Type B pancreatic cell (in vitro differentiated cells): ENCODE results near the gene TMTC1. TPM values are rescaled to one million over a fixed set of nuclear protein-coding genes. Genes with fewer than 3 reads are reported as not detected.
A peak's percentile ranks its signal among the peaks of the same experiment; 100 is the strongest.
"Not testable (repeated sequence)": the region's sequence is repeated elsewhere in the genome, so short reads cannot be mapped to it uniquely, and the experiment has no call there.

Source experiments
- DNase-seq: peaks from one replicate; pipeline ENCODE4 v3.0.0; 2021; ENCODE audit warnings: mixed read lengths; ENCODE audit not compliant: unreplicated experiment; ENCODE audit errors: extremely low spot score
- H3K27ac Mint-ChIP-seq: 2 replicates; pipeline ENCODE4 v1.8.0; 2021; ENCODE audit warnings: mild to moderate bottlenecking, mixed read lengths
- H3K27me3 Mint-ChIP-seq: 2 replicates; pipeline ENCODE4 v1.8.0; 2021; ENCODE audit warnings: mixed read lengths
- H3K36me3 Mint-ChIP-seq: 2 replicates; pipeline ENCODE4 v1.8.0; 2021; ENCODE audit warnings: mixed read lengths
- H3K4me1 Mint-ChIP-seq: one replicate; pipeline ENCODE4 v1.8.0; 2021; ENCODE audit warnings: mixed read lengths; ENCODE audit not compliant: unreplicated experiment
- H3K4me3 Mint-ChIP-seq: 2 replicates; pipeline ENCODE4 v1.8.0; 2021; ENCODE audit warnings: mild to moderate bottlenecking, mixed read lengths
- H3K9me3 Mint-ChIP-seq: 2 replicates; pipeline ENCODE4 v1.8.0; 2021; ENCODE audit warnings: mixed read lengths
- CTCF ChIP-seq: fragments of 200-600 bp; sonication (generic); conservative IDR thresholded peaks from 2 replicates; pipeline ENCODE4 v1.5.0; 2021; ENCODE audit warnings: antibody characterized with exemption, mild to moderate bottlenecking
- long read RNA-seq: library from polyadenylated mRNA; unstranded; transcript quantifications from one replicate; pipeline ENCODE4 v2.0.0, GENCODE V29; 2020
- total RNA-seq: library from RNA; stranded (reverse); gene quantifications from 2 replicates; pipeline ENCODE4 v1.2.1, GENCODE V29; 2021; ENCODE audit warnings: low replicate concordance

The TMTC1 gene
- total RNA-seq = 24.0 and 48.7 TPM in 2 replicates
- long read RNA-seq, full-length matches to known transcripts = 1 of 36 reads
- long read RNA-seq, partial matches to known transcripts = 11 of 36 reads
- long read RNA-seq, other reads (novel, unspliced or antisense) = 24 of 36 reads

GRCh38 chr12:29783773-29784666, at the start of gene TMTC1:
Gene TMTC1, minus strand, starts transcription at chr12:29783942. Its CDS starts 191 bp downstream, at chr12:29783751.
- peaks cover 33% of the 10 kb centered on the region for H3K27me3 Mint-ChIP-seq
- H3K4me3 Mint-ChIP-seq = peak within 1 kb of the TSS; percentile 93
- peak within 1 kb of the TSS; percentile 96 for H3K27ac Mint-ChIP-seq
- peaks cover 3% of the 10 kb centered on the region for H3K9me3 Mint-ChIP-seq
- peaks cover 7% of the 10 kb centered on the region for H3K4me1 Mint-ChIP-seq
- no peak for TF ChIP-seq CTCF
- peak; percentile 82 for DNase-seq
- H3K36me3 Mint-ChIP-seq = peaks cover 20% of the 10 kb centered on the region

DNA sequence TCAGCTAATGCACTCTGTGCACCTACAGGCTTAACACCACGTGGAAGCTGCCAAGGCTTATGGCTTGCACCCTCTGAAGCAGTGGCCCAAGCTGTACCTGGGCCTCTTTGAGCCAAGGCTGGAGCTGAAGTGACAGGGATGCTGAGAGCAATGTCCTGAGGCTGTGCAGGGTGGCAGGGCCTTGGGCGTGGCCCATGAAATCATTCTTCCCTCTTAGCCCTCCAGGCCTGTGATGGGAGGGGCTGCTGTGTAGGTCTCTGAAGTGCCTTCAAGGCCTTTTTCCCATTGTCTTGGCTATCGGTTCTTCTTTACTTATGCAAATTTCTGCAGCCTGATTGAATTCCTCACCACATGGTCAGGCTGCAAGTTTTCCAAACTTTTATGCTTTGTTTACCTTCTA, 47.4 kb upstream of the TMTC1 start:
- peaks cover 18% of the 10 kb centered on the region for H3K36me3 Mint-ChIP-seq
- H3K4me1 Mint-ChIP-seq = no peaks in the 10 kb centered on the region
- TF ChIP-seq CTCF = no peak
- H3K4me3 Mint-ChIP-seq = no peak overlapping the region
- peaks cover 20% of the 10 kb centered on the region for H3K9me3 Mint-ChIP-seq
- H3K27me3 Mint-ChIP-seq = no peaks in the 10 kb centered on the region
- no peak overlapping the region for H3K27ac Mint-ChIP-seq
- DNase-seq = no peak

GRCh38 chr12:29830391-29830790, 46.6 kb upstream of the TMTC1 start:
- no peak for TF ChIP-seq CTCF
- peaks cover 19% of the 10 kb centered on the region for H3K9me3 Mint-ChIP-seq

GRCh38 chr12:29818916-29819623, 35.3 kb upstream of the TMTC1 start:
- no peaks in the 10 kb centered on the region for H3K36me3 Mint-ChIP-seq
- DNase-seq = no peak
- H3K4me3 Mint-ChIP-seq = no peak overlapping the region
- TF ChIP-seq CTCF = no peak
- no peak overlapping the region for H3K27ac Mint-ChIP-seq
- H3K4me1 Mint-ChIP-seq = no peaks in the 10 kb centered on the region
- H3K27me3 Mint-ChIP-seq = peaks cover 3% of the 10 kb centered on the region
- no peaks in the 10 kb centered on the region for H3K9me3 Mint-ChIP-seq

More at GRCh38 chr12:29830391-29830790, 46.6 kb upstream of the TMTC1 start:
- H3K36me3 Mint-ChIP-seq = peaks cover 17% of the 10 kb centered on the region
- no peak overlapping the region for H3K4me3 Mint-ChIP-seq
- no peaks in the 10 kb centered on the region for H3K4me1 Mint-ChIP-seq
- H3K27me3 Mint-ChIP-seq = no peaks in the 10 kb centered on the region
- H3K27ac Mint-ChIP-seq = no peak overlapping the region
- DNase-seq = no peak

GRCh38 chr12:29816874-29817725, 33.4 kb upstream of the TMTC1 start:
- Mint-ChIP-seq H3K4me1 (no peaks in the 10 kb centered on the region), H3K27me3 (peaks cover 3% of the 10 kb centered on the region), H3K27ac (peak overlapping the region; percentile 41), H3K9me3 (no peaks in the 10 kb centered on the region), H3K36me3 (no peaks in the 10 kb centered on the region), H3K4me3 (peak overlapping the region; percentile 31)
- TF ChIP-seq CTCF = no peak
- DNase-seq = no peak

DNA sequence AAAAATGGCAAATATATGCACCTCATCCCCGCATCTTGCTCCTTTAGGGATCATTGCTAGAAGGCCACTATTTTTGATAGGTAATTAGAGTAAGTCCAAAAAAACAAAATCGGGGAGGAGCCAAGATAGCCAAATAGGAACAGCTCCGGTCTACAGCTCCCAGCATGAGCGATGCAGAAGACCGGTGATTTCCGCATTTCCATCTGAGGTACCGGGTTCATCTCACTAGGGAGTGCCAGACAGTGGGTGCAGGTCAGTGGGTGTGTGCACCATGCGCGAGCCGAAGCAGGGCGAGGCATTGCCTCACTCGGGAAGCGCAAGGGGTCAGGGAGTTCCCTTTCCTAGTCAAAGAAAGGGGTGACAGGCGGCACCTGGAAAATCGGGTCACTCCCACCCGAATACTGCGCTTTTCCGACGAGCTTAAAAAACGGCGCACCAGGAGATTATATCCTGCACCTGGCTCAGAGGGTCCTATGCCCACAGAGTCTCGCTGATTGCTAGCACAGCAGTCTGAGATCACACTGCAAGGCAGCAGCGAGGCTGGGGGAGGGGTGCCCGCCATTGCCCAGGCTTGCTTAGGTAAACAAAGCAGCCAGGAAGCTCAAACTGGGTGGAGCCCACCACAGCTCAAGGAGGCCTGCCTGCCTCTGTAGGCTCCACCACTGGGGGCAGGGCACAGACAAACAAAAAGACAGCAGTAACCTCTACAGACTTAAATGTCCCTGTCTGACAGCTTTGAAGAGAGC, 26.0 kb upstream of the TMTC1 start:
- not testable (repeated sequence) for DNase-seq, H3K27ac Mint-ChIP-seq, H3K27me3 Mint-ChIP-seq, H3K9me3 Mint-ChIP-seq, H3K4me1 Mint-ChIP-seq, H3K36me3 Mint-ChIP-seq, H3K4me3 Mint-ChIP-seq
